Bronchial epithelial cell (primary cell): ENCODE measurements around the gene CALHM3. TPM values are rescaled to one million over a fixed set of nuclear protein-coding genes. Genes with fewer than 3 reads are reported as not detected.

Source experiments
- DNase-seq: peaks from one replicate; pipeline ENCODE4 v3.0.0-alpha.2; 2010; ENCODE audit warnings: low read depth
- FAIRE-seq: peaks from 2 replicates; lab custom pipeline; 2011; peaks lifted over from hg19 to GRCh38; lab: Jason Lieb, UNC
- H3K27me3 ChIP-seq: 2 replicates; pipeline ENCODE4 v1.5.1; 2011; ENCODE audit warnings: low read length; ENCODE audit not compliant: control insufficient read depth, insufficient read depth
- H3K36me3 ChIP-seq: 2 replicates; pipeline ENCODE4 v1.5.1; 2011; ENCODE audit warnings: low read length; ENCODE audit not compliant: control insufficient read depth, insufficient read depth
- H3K4me3 ChIP-seq: 2 replicates; pipeline ENCODE4 v1.5.1; 2011; ENCODE audit warnings: mild to moderate bottlenecking, low read depth, low read length, control low read depth
- CTCF ChIP-seq: IDR thresholded peaks from 2 replicates; pipeline ENCODE4 v1.5.1; 2011; ENCODE audit warnings: mild to moderate bottlenecking, moderate library complexity, low read length, control low read depth, inconsistent platforms; ENCODE audit not compliant: insufficient read depth, severe bottlenecking
- total RNA-seq: library from RNA; depleted of rRNA; stranded (reverse); fragments of >200 nt; gene quantifications from 2 replicates; pipeline ENCODE4 v1.2.1, GENCODE V29; 2014

The CALHM3 gene
- total RNA-seq, 1 donor from 2014 or later, result not detected

- no peaks in the 10 kb centered on the region for H3K36me3 ChIP-seq
- no peak for FAIRE-seq
- no peak overlapping the region for H3K4me3 ChIP-seq
- H3K27me3 ChIP-seq, result no peaks in the 10 kb centered on the region
- no peak for TF ChIP-seq CTCF
- DNase-seq, result no peak
Measured at GRCh38 chr10:103457176-103457712, 21.8 kb downstream of the CALHM3 start.

- Histone ChIP-seq H3K4me3 (no peak overlapping the region), H3K36me3 (no peaks in the 10 kb centered on the region), H3K27me3 (no peaks in the 10 kb centered on the region)
- FAIRE-seq, result no peak
- no peak for TF ChIP-seq CTCF
- DNase-seq, result no peak
Measured at GRCh38 chr10:103456074-103456660, 22.9 kb downstream of the CALHM3 start.

- Histone ChIP-seq H3K27me3 (no peaks in the 10 kb centered on the region), H3K36me3 (no peaks in the 10 kb centered on the region), H3K4me3 (no peak overlapping the region)
- FAIRE-seq, result no peak
- TF ChIP-seq CTCF, result no peak
- no peak for DNase-seq
Measured at GRCh38 chr10:103455235-103455634, 23.8 kb downstream of the CALHM3 start.

GRCh38 chr10:103454026-103454425 lies 25.0 kb downstream of the CALHM3 start:
- Histone ChIP-seq H3K4me3 (no peak overlapping the region), H3K27me3 (no peaks in the 10 kb centered on the region), H3K36me3 (no peaks in the 10 kb centered on the region)
- DNase-seq (no peak), FAIRE-seq (peak; percentile 77)
- no peak for TF ChIP-seq CTCF

GRCh38 chr10:103452506-103453230 lies 26.4 kb downstream of the CALHM3 start:
- H3K4me3 ChIP-seq, result peak overlapping the region; percentile 30
- DNase-seq (no peak), FAIRE-seq (no peak)
- TF ChIP-seq CTCF, result no peak
- H3K27me3 ChIP-seq, result no peaks in the 10 kb centered on the region
- H3K36me3 ChIP-seq, result no peaks in the 10 kb centered on the region
